GM18507 (cell line): ENCODE results near the gene ACTR2.
"Not testable (repeated sequence)": the region's sequence is repeated elsewhere in the genome, so short reads cannot be mapped to it uniquely, and the experiment has no call there.

Experiments
- DNase-seq: peaks from one replicate; pipeline ENCODE4 v3.0.0; 2011; ENCODE audit warnings: low read depth; ENCODE audit not compliant: insufficient read length; ENCODE audit errors: extremely low spot score
- FAIRE-seq: peaks from 2 replicates; lab custom pipeline; 2011; peaks lifted over from hg19 to GRCh38; lab: Jason Lieb, UNC

The ACTR2 gene

GRCh38 chr2:65227456-65228262, at the start of gene ACTR2:
Gene ACTR2 (plus strand): TSS chr2:65227831. CDS start chr2:65227910, 79 bp downstream.
- FAIRE-seq = peak; percentile 91
- peak; percentile 74 for DNase-seq

GRCh38 chr2:65182570-65182969, 45.1 kb upstream of the ACTR2 start:
- DNase-seq (no peak), FAIRE-seq (no peak)

- not testable (repeated sequence) for FAIRE-seq, DNase-seq
Measured at GRCh38 chr2:65183406-65183805, 44.2 kb upstream of the ACTR2 start.

- no peak for DNase-seq
- no peak for FAIRE-seq
Measured at GRCh38 chr2:65185012-65185411, 42.6 kb upstream of the ACTR2 start.

- FAIRE-seq = no peak
- DNase-seq = no peak
Measured at GRCh38 chr2:65186093-65186868, 41.4 kb upstream of the ACTR2 start.

GRCh38 chr2:65186872-65187851, 40.5 kb upstream of the ACTR2 start:
- FAIRE-seq (peak; percentile 83), DNase-seq (peak; percentile 54)

GRCh38 chr2:65193446-65193845, 34.2 kb upstream of the ACTR2 start:
- FAIRE-seq (no peak), DNase-seq (no peak)

GRCh38 chr2:65198737-65199136, 28.9 kb upstream of the ACTR2 start:
- DNase-seq (no peak), FAIRE-seq (no peak)

GRCh38 chr2:65199166-65199565, 28.5 kb upstream of the ACTR2 start:
- DNase-seq = no peak
- no peak for FAIRE-seq

- FAIRE-seq (no peak), DNase-seq (no peak)
Measured at GRCh38 chr2:65199891-65200290, 27.7 kb upstream of the ACTR2 start.

GRCh38 chr2:65204461-65205210, 23.0 kb upstream of the ACTR2 start:
- DNase-seq (no peak), FAIRE-seq (no peak)

GRCh38 chr2:65212115-65212514, 15.5 kb upstream of the ACTR2 start:
- DNase-seq = no peak
- FAIRE-seq = no peak

- DNase-seq (no peak), FAIRE-seq (no peak)
Measured at GRCh38 chr2:65212619-65213018, 15.0 kb upstream of the ACTR2 start.

- FAIRE-seq (no peak), DNase-seq (no peak)
Measured at GRCh38 chr2:65213035-65213434, 14.6 kb upstream of the ACTR2 start.

GRCh38 chr2:65214361-65214760, 13.3 kb upstream of the ACTR2 start:
- FAIRE-seq (no peak), DNase-seq (no peak)

- FAIRE-seq = no peak
- DNase-seq = no peak
Measured at GRCh38 chr2:65214843-65215242, 12.8 kb upstream of the ACTR2 start.

- DNase-seq = no peak
- FAIRE-seq = no peak
Measured at GRCh38 chr2:65215946-65216345, 11.7 kb upstream of the ACTR2 start.

GRCh38 chr2:65220432-65221131, 7.0 kb upstream of the ACTR2 start:
- FAIRE-seq (no peak), DNase-seq (no peak)
